B cell (primary cell): Measurements from ENCODE around the gene POLQ. TPM values are rescaled to one million over a fixed set of nuclear protein-coding genes. Genes with fewer than 3 reads are reported as not detected.
"Not testable (repeated sequence)": the region's sequence is repeated elsewhere in the genome, so short reads cannot be mapped to it uniquely, and the experiment has no call there.

Source experiments
- ATAC-seq: fragments of 200-7000 bp; cut with Tn5 transposase; one replicate; pipeline ENCODE4 v1.10.0; 2021; ENCODE audit warnings: low read depth, mild to moderate bottlenecking, moderate number of reproducible peaks, moderate library complexity
- CTCF ChIA-PET: fragments of 350-600 bp; sonication (Branson Sonifier 250); formaldehyde crosslinking; loops from one replicate; lab custom pipeline; 2021; ENCODE audit warnings: antibody characterized with exemption, inconsistent platforms; lab: Charles Lee
- POLR2A ChIA-PET: fragments of 350-600 bp; sonication (Branson Sonifier 250); formaldehyde crosslinking; loops from one replicate; lab custom pipeline; 2021; ENCODE audit warnings: antibody characterized with exemption; lab: Charles Lee
- DNase-seq: peaks from one replicate; pipeline ENCODE4 v3.0.0; 2013
- H2AFZ ChIP-seq: 2 replicates; pipeline ENCODE4 v1.6.1; 2012; ENCODE audit warnings: mild to moderate bottlenecking, low read depth, low read length; ENCODE audit not compliant: insufficient read depth, poor library complexity, severe bottlenecking
- H3K27ac ChIP-seq, 2 donors: 1 replicate in 1 of 2; 2 replicates in 1 of 2; pipeline ENCODE4 v1.5.1; 2012 to 2013; ENCODE audit warnings: low read length in 2 of 2, mild to moderate bottlenecking in 2 of 2, moderate library complexity in 1 of 2
- H3K27me3 ChIP-seq, 4 experiments: fragments of 200-600 bp in 1 of 4; sonication (generic) in 1 of 4; replicated peaks in 1 of 4; 1 replicate in 2 of 4; 2 replicates in 2 of 4; pipeline versions ENCODE4 v1.6.1 to v1.7.0; 2013 to 2016; ENCODE audit warnings: low read length in 3 of 4, mild to moderate bottlenecking in 2 of 4, mixed read lengths in 1 of 4, moderate library complexity in 1 of 4; ENCODE audit not compliant: insufficient read depth in 4 of 4, control insufficient read depth in 3 of 4; ENCODE audit errors: control extremely low read depth in 1 of 4
- H3K36me3 ChIP-seq, 2 experiments: replicated peaks in 1 of 2; 1 replicate in 1 of 2; 2 replicates in 1 of 2; pipeline versions ENCODE4 v1.6.1 to v1.7.1; 2013; ENCODE audit warnings: low read length in 1 of 2; ENCODE audit not compliant: insufficient read depth in 2 of 2, control insufficient read depth in 1 of 2; ENCODE audit errors: control extremely low read depth in 1 of 2, extremely low read depth in 1 of 2
- H3K4me1 ChIP-seq, 2 donors: fragments of 200-600 bp in 1 of 2; sonication (generic) in 1 of 2; 1 replicate in 1 of 2; 2 replicates in 1 of 2; pipeline versions ENCODE4 v1.5.1 to v1.6.1; 2013 to 2017; ENCODE audit warnings: low read length in 2 of 2; ENCODE audit not compliant: control insufficient read depth in 2 of 2, insufficient read depth in 2 of 2
- H3K4me2 ChIP-seq: replicated peaks from 2 replicates; pipeline ENCODE3; 2012; ENCODE audit warnings: mild to moderate bottlenecking, low read depth, low read length; ENCODE audit not compliant: poor library complexity, severe bottlenecking
- H3K4me3 ChIP-seq, 5 experiments: fragments of 200-600 bp in 1 of 5; sonication (generic) in 1 of 5; 1 replicate in 3 of 5; 2 replicates in 2 of 5; pipeline versions ENCODE4 v1.5.1 to v1.7.0; 2011 to 2016; ENCODE audit warnings: low read length in 4 of 5, mild to moderate bottlenecking in 4 of 5, low read depth in 2 of 5, control low read depth in 1 of 5, moderate library complexity in 1 of 5; ENCODE audit not compliant: insufficient read depth in 1 of 5; ENCODE audit errors: control extremely low read depth in 1 of 5, extremely low read depth in 1 of 5
- H3K79me2 ChIP-seq: fragments of 200-600 bp; sonication (generic); one replicate; pipeline ENCODE4 v1.6.0; 2016; ENCODE audit warnings: low read length; ENCODE audit not compliant: control insufficient read depth, insufficient read depth
- H3K9ac ChIP-seq: fragments of 200-600 bp; sonication (generic); 2 replicates; pipeline ENCODE4 v1.6.1; 2017; ENCODE audit warnings: mild to moderate bottlenecking, low read length, moderate library complexity
- H3K9me3 ChIP-seq, 3 donors: one replicate each; pipeline versions ENCODE4 v1.6.1 to v1.7.1; 2013; ENCODE audit warnings: low read length in 2 of 3; ENCODE audit not compliant: control insufficient read depth in 2 of 3, insufficient read depth in 1 of 3; ENCODE audit errors: control extremely low read depth in 1 of 3
- H4K20me1 ChIP-seq: 2 replicates; pipeline ENCODE4 v1.6.0; 2012; ENCODE audit warnings: mild to moderate bottlenecking, low read length; ENCODE audit not compliant: insufficient read depth, control insufficient read depth, poor library complexity, severe bottlenecking
- H3K27ac Mint-ChIP-seq: one replicate; pipeline ENCODE4 v1.8.0; 2021; ENCODE audit warnings: mixed read lengths
- H3K27me3 Mint-ChIP-seq: one replicate; pipeline ENCODE4 v1.8.0; 2021; ENCODE audit warnings: mixed read lengths
- H3K4me1 Mint-ChIP-seq: one replicate; pipeline ENCODE4 v1.8.0; 2021; ENCODE audit warnings: mixed read lengths
- H3K4me3 Mint-ChIP-seq: one replicate; pipeline ENCODE4 v1.8.0; 2021; ENCODE audit warnings: mixed read lengths
- H3K9me3 Mint-ChIP-seq: one replicate; pipeline ENCODE4 v1.8.0; 2022; ENCODE audit warnings: mixed read lengths; ENCODE audit not compliant: insufficient read depth
- CTCF ChIP-seq: fragments of 200-600 bp; IDR thresholded peaks from one replicate; pipeline ENCODE4 v1.8.0; 2022; ENCODE audit warnings: antibody characterized with exemption, mild to moderate bottlenecking
- EZH2 ChIP-seq: IDR thresholded peaks from 2 replicates; pipeline ENCODE4 v1.6.1; 2012; ENCODE audit warnings: borderline replicate concordance, low read depth, mild to moderate bottlenecking, moderate library complexity, low read length; ENCODE audit not compliant: insufficient read depth, poor library complexity, severe bottlenecking
- WGBS: methylation state at CpG from one replicate; pipeline ENCODE4 v1.1.5; 2013; ENCODE audit warnings: missing lambda C conversion rate; ENCODE audit not compliant: insufficient coverage; 5-methylcytosine and 5-hydroxymethylcytosine counted together
- intact Hi-C: fragments of 100-400 bp; cut with micrococcal nuclease; formaldehyde crosslinking; loops from one replicate; pipeline ENCODE4 v1.10.0; 2022
- polyA plus RNA-seq: library from polyadenylated mRNA; depleted of rRNA; stranded (reverse); fragments of >200 nt; gene quantifications from 2 replicates; pipeline ENCODE4 v1.2.3, GENCODE V29; 2012
- total RNA-seq, 2 donors: library from RNA; stranded (reverse); fragments of 120-200 nt in 1 of 2; gene quantifications; 1 replicate in 1 of 2; 2 replicates in 1 of 2; pipeline versions ENCODE4 v1.2.3 to v1.2.4, GENCODE V29; 2013 to 2022

The POLQ gene
- total and polyA plus RNA-seq, 2 donors (not counting 1 experiment from before 2014, with no cell fraction given): 0.25 to 0.79 TPM

GRCh38 chr3:121399820-121400219, 146.0 kb downstream of the POLQ start:
- ATAC-seq (no peak), DNase-seq (no peak)
- intact Hi-C loops: no loop called here
- Histone ChIP-seq H3K36me3 (no peaks in the 10 kb centered on the region), H4K20me1 (no peaks in the 10 kb centered on the region), H3K4me2 (no peak overlapping the region), H2AFZ (no peak overlapping the region), H3K27ac (no peak overlapping the region), H3K9ac (no peak overlapping the region), H3K79me2 (no peaks in the 10 kb centered on the region), H3K4me1 (no peaks in the 10 kb centered on the region), H3K27me3 (no peaks in the 10 kb centered on the region), H3K4me3 (no peak overlapping the region), H3K9me3 (no peaks in the 10 kb centered on the region)
- ChIA-PET POLR2A (no interaction called here), CTCF (no interaction called here)
- no peak overlapping the region for H3K27ac Mint-ChIP-seq
- no peaks in the 10 kb centered on the region for H3K9me3 Mint-ChIP-seq
- no peak overlapping the region for H3K4me3 Mint-ChIP-seq
- no peaks in the 10 kb centered on the region for H3K4me1 Mint-ChIP-seq
- peaks cover 13% of the 10 kb centered on the region for H3K27me3 Mint-ChIP-seq
- TF ChIP-seq CTCF: no peak
- TF ChIP-seq EZH2: no peak

GRCh38 chr3:121398051-121398450, 147.7 kb downstream of the POLQ start:
- H3K27me3 ChIP-seq, intact Hi-C loops, H3K9ac ChIP-seq, H2AFZ ChIP-seq, DNase-seq, H3K4me1 Mint-ChIP-seq, H3K9me3 ChIP-seq, H3K4me2 ChIP-seq, H3K27ac ChIP-seq, H3K4me3 Mint-ChIP-seq, H3K27ac Mint-ChIP-seq, H3K9me3 Mint-ChIP-seq, CTCF ChIA-PET, POLR2A ChIA-PET, H3K79me2 ChIP-seq, H3K4me3 ChIP-seq, H3K4me1 ChIP-seq, ATAC-seq, H4K20me1 ChIP-seq, H3K36me3 ChIP-seq: not testable (repeated sequence)
- H3K27me3 Mint-ChIP-seq: peaks cover 13% of the 10 kb centered on the region
- WGBS: 100% methylated on average over 1 of the region's 8 CpGs

- H3K9me3 Mint-ChIP-seq, H3K9ac ChIP-seq, H3K4me1 Mint-ChIP-seq, H3K79me2 ChIP-seq, intact Hi-C loops, H2AFZ ChIP-seq, H3K9me3 ChIP-seq, H4K20me1 ChIP-seq, H3K36me3 ChIP-seq, H3K4me1 ChIP-seq, H3K4me3 ChIP-seq, H3K27ac ChIP-seq, ATAC-seq, H3K27me3 ChIP-seq, POLR2A ChIA-PET, H3K4me3 Mint-ChIP-seq, H3K4me2 ChIP-seq, H3K27ac Mint-ChIP-seq, DNase-seq, CTCF ChIA-PET: not testable (repeated sequence)
- WGBS: no CpG with 5 or more reads among the region's 1 CpG
- peaks cover 13% of the 10 kb centered on the region for H3K27me3 Mint-ChIP-seq
Measured at GRCh38 chr3:121395967-121396366, 149.8 kb downstream of the POLQ start.
